Fibroblast of the aortic adventitia (primary cell): Measurements from ENCODE around the gene C1QL2. TPM values are rescaled to one million over a fixed set of nuclear protein-coding genes. Genes with fewer than 3 reads are reported as not detected.

Source experiments
- DNase-seq: peaks from one replicate; pipeline ENCODE4 v3.0.0-alpha.2; 2010; ENCODE audit warnings: low read depth
- H3K4me3 ChIP-seq: 2 replicates; pipeline ENCODE4 v1.5.1; 2011; ENCODE audit warnings: low read depth, mild to moderate bottlenecking, control low read depth, low read length, moderate library complexity
- CTCF ChIP-seq: IDR thresholded peaks from 2 replicates; pipeline ENCODE4 v1.5.1; 2011; ENCODE audit warnings: mild to moderate bottlenecking, low read length, control low read depth, inconsistent platforms; ENCODE audit not compliant: insufficient read depth
- total RNA-seq: library from RNA; depleted of rRNA; stranded (reverse); fragments of >200 nt; gene quantifications from 2 replicates; pipeline ENCODE4 v1.2.3, GENCODE V29; 2012; ENCODE audit warnings: low replicate concordance

The C1QL2 gene
- total RNA-seq, 1 donor = not detected

- DNase-seq = no peak
- no peak overlapping the region for H3K4me3 ChIP-seq
- TF ChIP-seq CTCF = no peak
These were observed 10.5 kb downstream of the C1QL2 start for GRCh38 chr2:119147776-119148715.

DNA sequence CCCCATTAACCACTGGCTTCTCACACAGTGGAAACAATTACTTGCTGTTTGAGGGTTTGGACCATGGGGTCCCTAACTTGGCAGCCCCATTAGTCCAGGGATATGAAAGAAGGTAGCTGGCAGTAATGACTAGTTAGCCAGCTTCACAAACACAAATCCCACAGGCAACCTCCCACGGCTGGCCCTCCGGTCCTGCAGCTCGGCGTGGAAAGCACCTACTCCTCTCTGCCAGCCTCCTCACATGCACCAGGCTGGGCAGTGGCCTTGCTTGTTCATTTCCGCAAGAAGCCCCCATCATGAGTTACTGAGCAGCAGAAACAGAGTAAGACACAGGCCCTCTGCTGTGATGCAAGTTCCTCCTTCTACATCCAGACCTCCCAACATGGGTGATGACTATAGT is 13.7 kb downstream of the C1QL2 start:
- no peak for TF ChIP-seq CTCF
- DNase-seq = no peak
- H3K4me3 ChIP-seq = no peak overlapping the region

DNA sequence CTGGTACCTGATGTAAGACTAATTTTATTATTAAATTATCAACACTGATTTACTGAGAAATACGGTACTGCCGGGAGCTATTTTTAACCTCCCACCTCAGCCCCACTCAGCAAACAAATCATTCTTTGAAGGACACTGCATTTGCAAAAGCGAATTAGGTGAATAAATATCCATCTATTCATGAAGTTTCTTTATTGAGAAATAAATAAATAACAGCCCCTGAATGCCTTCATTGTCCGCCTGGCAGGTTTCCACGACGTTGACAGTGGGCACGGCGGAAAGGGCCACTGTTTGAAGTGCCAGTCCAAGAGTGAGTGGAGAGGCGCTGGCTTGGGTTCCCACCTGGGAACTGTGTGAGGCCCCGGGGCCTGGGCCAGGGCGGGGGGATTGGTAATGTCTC is 15.7 kb downstream of the C1QL2 start:
- TF ChIP-seq CTCF = no peak
- DNase-seq = no peak
- no peak overlapping the region for H3K4me3 ChIP-seq

DNA sequence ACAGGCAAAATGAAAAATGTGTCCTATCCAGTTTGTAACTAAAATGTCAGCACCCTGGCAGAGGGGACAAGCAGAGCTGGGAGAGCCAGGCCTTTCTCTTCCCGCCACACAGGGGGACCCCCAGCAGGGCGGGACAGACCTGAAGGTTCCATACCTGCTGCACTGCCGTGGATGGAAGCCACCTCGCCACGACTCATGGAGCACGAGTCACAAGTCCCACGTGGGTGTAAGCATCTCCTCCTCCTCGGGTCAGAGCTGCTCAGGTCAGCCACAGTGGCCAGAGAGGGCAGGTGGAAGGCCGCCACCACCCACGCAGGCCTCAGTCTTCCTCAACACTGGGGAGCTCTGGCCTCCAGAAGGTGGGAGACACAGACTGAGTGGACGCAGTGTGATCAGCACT is 21.0 kb downstream of the C1QL2 start:
- TF ChIP-seq CTCF = no peak
- no peak for DNase-seq
- H3K4me3 ChIP-seq = no peak overlapping the region

GRCh38 chr2:119136872-119137271 is 21.7 kb downstream of the C1QL2 start:
- no peak overlapping the region for H3K4me3 ChIP-seq
- no peak for DNase-seq
- no peak for TF ChIP-seq CTCF

GRCh38 chr2:119136093-119136492 is 22.5 kb downstream of the C1QL2 start:
- no peak for DNase-seq
- H3K4me3 ChIP-seq = no peak overlapping the region
- TF ChIP-seq CTCF = no peak

DNA sequence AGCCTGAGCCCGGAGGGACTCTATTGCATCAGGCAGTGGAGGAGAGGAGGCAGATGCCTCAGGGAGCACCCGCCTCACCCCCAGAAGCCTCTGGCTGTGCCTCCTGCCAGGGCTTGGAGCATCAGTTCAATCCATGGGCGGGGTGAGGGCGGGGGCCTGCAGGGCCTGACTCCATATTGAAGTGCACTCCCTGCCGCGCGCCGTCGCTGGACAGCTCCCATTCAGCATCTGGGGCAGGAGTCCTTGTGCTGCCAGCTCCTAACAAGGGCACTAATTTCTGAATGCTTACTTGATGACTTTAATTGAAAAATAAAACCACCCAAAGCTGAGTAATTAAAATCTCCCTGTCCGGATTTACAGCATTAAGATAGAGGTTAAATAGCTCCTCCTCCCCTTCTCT is 23.8 kb downstream of the C1QL2 start:
- DNase-seq = no peak
- H3K4me3 ChIP-seq = no peak overlapping the region
- TF ChIP-seq CTCF = no peak
